GM12892 (cell line): ENCODE data around the gene PHEX.

Source experiments
- DNase-seq: peaks from one replicate; pipeline ENCODE4 v3.0.0; 2011; ENCODE audit not compliant: insufficient read length
- FAIRE-seq: peaks from 2 replicates; lab custom pipeline; 2011; peaks lifted over from hg19 to GRCh38; lab: Jason Lieb, UNC
- POLR2A ChIP-seq: IDR thresholded peaks from 2 replicates; pipeline ENCODE4 v1.6.1; 2011; ENCODE audit warnings: low read depth, low read length, control low read depth
- POLR2AphosphoS5 ChIP-seq: IDR thresholded peaks from 2 replicates; pipeline ENCODE4 v1.6.1; 2011; ENCODE audit warnings: low read depth, low read length, control low read depth
- TAF1 ChIP-seq: IDR thresholded peaks from 2 replicates; pipeline ENCODE4 v1.6.1; 2011; ENCODE audit warnings: low read depth, mild to moderate bottlenecking, control low read depth, low read length, borderline replicate concordance

PHEX gene

GRCh38 chrX:22117633-22118032, 85.5 kb downstream of the PHEX start:
- FAIRE-seq, result no peak
- no peak for TF ChIP-seq TAF1
- no peak for TF ChIP-seq POLR2AphosphoS5
- no peak for TF ChIP-seq POLR2A

GRCh38 chrX:22118161-22118830, 86.2 kb downstream of the PHEX start:
- no peak for FAIRE-seq
- no peak for TF ChIP-seq TAF1
- no peak for TF ChIP-seq POLR2AphosphoS5
- TF ChIP-seq POLR2A, result no peak

More at GRCh38 chrX:22117633-22118032, 85.5 kb downstream of the PHEX start:
- DNase-seq, result no peak

GRCh38 chrX:22121161-22121560, 89.0 kb downstream of the PHEX start:
- TF ChIP-seq TAF1 (no peak), POLR2A (no peak), POLR2AphosphoS5 (no peak)
- DNase-seq, result no peak
- FAIRE-seq, result no peak

More at GRCh38 chrX:22118161-22118830, 86.2 kb downstream of the PHEX start:
- DNase-seq, result no peak

- DNase-seq, result no peak
- no peak for FAIRE-seq
- TF ChIP-seq POLR2AphosphoS5 (no peak), TAF1 (no peak), POLR2A (no peak)
These were observed 90.4 kb downstream of the PHEX start for GRCh38 chrX:22122510-22122909.

GRCh38 chrX:22124098-22124497, 92.0 kb downstream of the PHEX start:
- DNase-seq, result no peak
- FAIRE-seq, result no peak

GRCh38 chrX:22125481-22125880, 93.4 kb downstream of the PHEX start:
- no peak for DNase-seq
- no peak for TF ChIP-seq POLR2AphosphoS5
- no peak for TF ChIP-seq TAF1
- no peak for TF ChIP-seq POLR2A
- no peak for FAIRE-seq

More at GRCh38 chrX:22124098-22124497, 92.0 kb downstream of the PHEX start:
- TF ChIP-seq POLR2A (no peak), TAF1 (no peak), POLR2AphosphoS5 (no peak)

GRCh38 chrX:22126327-22126726, 94.2 kb downstream of the PHEX start:
- FAIRE-seq (no peak), DNase-seq (no peak)
- no peak for TF ChIP-seq POLR2AphosphoS5
- TF ChIP-seq TAF1, result no peak
- TF ChIP-seq POLR2A, result no peak

- TF ChIP-seq POLR2AphosphoS5 (no peak), POLR2A (no peak), TAF1 (no peak)
- DNase-seq (no peak), FAIRE-seq (no peak)
These were observed 96.8 kb downstream of the PHEX start for GRCh38 chrX:22128961-22129360.

GRCh38 chrX:22134681-22135080, 102.6 kb downstream of the PHEX start:
- TF ChIP-seq POLR2AphosphoS5 (no peak), POLR2A (no peak), TAF1 (no peak)
- DNase-seq, result no peak
- FAIRE-seq, result no peak

GRCh38 chrX:22135171-22135711, 103.1 kb downstream of the PHEX start:
- no peak for TF ChIP-seq POLR2A
- no peak for TF ChIP-seq POLR2AphosphoS5
- no peak for TF ChIP-seq TAF1
- FAIRE-seq (no peak), DNase-seq (no peak)

GRCh38 chrX:22135994-22136684, 104.0 kb downstream of the PHEX start:
- TF ChIP-seq TAF1 (no peak), POLR2A (no peak), POLR2AphosphoS5 (no peak)
- FAIRE-seq (peak; percentile 48), DNase-seq (no peak)

GRCh38 chrX:22136711-22137110, 104.6 kb downstream of the PHEX start:
- FAIRE-seq, result no peak
- no peak for DNase-seq
- TF ChIP-seq TAF1, result no peak
- no peak for TF ChIP-seq POLR2A
- no peak for TF ChIP-seq POLR2AphosphoS5

GRCh38 chrX:22139822-22140221, 107.7 kb downstream of the PHEX start:
- DNase-seq (no peak), FAIRE-seq (no peak)
- no peak for TF ChIP-seq POLR2AphosphoS5
- no peak for TF ChIP-seq TAF1
- TF ChIP-seq POLR2A, result no peak
